H9 (cell line): ENCODE measurements around the gene SFR1. TPM values are rescaled to one million over a fixed set of nuclear protein-coding genes. Genes with fewer than 3 reads are reported as not detected.

ENCODE experiments used
- DNase-seq: peaks from one replicate; pipeline ENCODE4 v3.0.0-alpha.2; 2017
- H2AFZ ChIP-seq: one replicate; pipeline ENCODE4 v1.6.1; 2013; ENCODE audit warnings: mild to moderate bottlenecking, low read length, control low read depth, moderate library complexity
- H2AK5ac ChIP-seq: 2 replicates; pipeline ENCODE4 v1.6.1; 2013; ENCODE audit warnings: low read length, control low read depth, mixed read lengths; ENCODE audit not compliant: insufficient read length
- H2BK120ac ChIP-seq: one replicate; pipeline ENCODE4 v1.6.1; 2013; ENCODE audit warnings: low read depth, mild to moderate bottlenecking, low read length, control low read depth, inconsistent platforms; ENCODE audit not compliant: poor library complexity, severe bottlenecking
- H2BK12ac ChIP-seq: 2 replicates; pipeline ENCODE4 v1.6.1; 2013; ENCODE audit warnings: low read length, control low read depth, mixed read lengths, low read depth; ENCODE audit not compliant: insufficient read length
- H2BK15ac ChIP-seq: 2 replicates; pipeline ENCODE4 v1.6.1; 2013; ENCODE audit warnings: low read depth, low read length, control low read depth
- H2BK20ac ChIP-seq: one replicate; pipeline ENCODE4 v1.6.1; 2013; ENCODE audit warnings: low read depth, mild to moderate bottlenecking, low read length, control low read depth, inconsistent platforms; ENCODE audit not compliant: poor library complexity, severe bottlenecking
- H2BK5ac ChIP-seq: 2 replicates; pipeline ENCODE4 v1.6.1; 2013; ENCODE audit warnings: low read length, control low read depth, mixed read lengths; ENCODE audit not compliant: insufficient read length
- H3K14ac ChIP-seq: 2 replicates; pipeline ENCODE4 v1.6.1; 2013; ENCODE audit warnings: low read length, control low read depth; ENCODE audit not compliant: insufficient read depth
- H3K18ac ChIP-seq: 2 replicates; pipeline ENCODE4 v1.6.1; 2013; ENCODE audit warnings: low read depth, mild to moderate bottlenecking, mixed read lengths, low read length, control low read depth; ENCODE audit not compliant: insufficient read length
- H3K23ac ChIP-seq: 2 replicates; pipeline ENCODE4 v1.6.1; 2013; ENCODE audit warnings: low read length, control low read depth, mixed read lengths, low read depth; ENCODE audit not compliant: insufficient read length
- H3K23me2 ChIP-seq: 2 replicates; pipeline ENCODE4 v1.6.1; 2013; ENCODE audit warnings: low read depth, mild to moderate bottlenecking, mixed read lengths, low read length, control low read depth; ENCODE audit not compliant: insufficient read length, poor library complexity, severe bottlenecking
- H3K27ac ChIP-seq: 2 replicates; pipeline ENCODE4 v1.5.1; 2013; ENCODE audit warnings: low read length, control low read depth, mixed read lengths, low read depth; ENCODE audit not compliant: insufficient read length
- H3K27me3 ChIP-seq: 2 replicates; pipeline ENCODE4 v1.6.1; 2013; ENCODE audit warnings: low read length, control low read depth, inconsistent platforms; ENCODE audit not compliant: insufficient read depth
- H3K4ac ChIP-seq: 2 replicates; pipeline ENCODE4 v1.6.1; 2013; ENCODE audit warnings: low read depth, mild to moderate bottlenecking, control low read depth, inconsistent platforms, low read length, moderate library complexity
- H3K4me1 ChIP-seq: 2 replicates; pipeline ENCODE4 v1.6.1; 2013; ENCODE audit warnings: low read length, control low read depth, inconsistent platforms; ENCODE audit not compliant: insufficient read depth
- H3K4me2 ChIP-seq: 2 replicates; pipeline ENCODE4 v1.6.1; 2013; ENCODE audit warnings: low read length, control low read depth, mixed read lengths; ENCODE audit not compliant: insufficient read length, insufficient read depth
- H3K56ac ChIP-seq: 2 replicates; pipeline ENCODE4 v1.6.1; 2013; ENCODE audit warnings: low read depth, mild to moderate bottlenecking, mixed read lengths, low read length, control low read depth; ENCODE audit not compliant: insufficient read length
- H3K79me1 ChIP-seq: 2 replicates; pipeline ENCODE4 v1.6.1; 2013; ENCODE audit warnings: low read depth, mild to moderate bottlenecking, moderate library complexity, low read length, control low read depth, inconsistent platforms; ENCODE audit not compliant: insufficient read depth, poor library complexity, severe bottlenecking
- H3K79me2 ChIP-seq: 2 replicates; pipeline ENCODE4 v1.6.1; 2013; ENCODE audit warnings: low read length, control low read depth, inconsistent platforms; ENCODE audit not compliant: insufficient read depth
- H3K9ac ChIP-seq: 2 replicates; pipeline ENCODE4 v1.6.1; 2013; ENCODE audit warnings: low read length, control low read depth, mixed read lengths; ENCODE audit not compliant: insufficient read length; ENCODE audit errors: extremely low read depth
- H3K9me3 ChIP-seq: one replicate; pipeline ENCODE4 v1.6.1; 2013; ENCODE audit warnings: low read depth, low read length, inconsistent platforms; ENCODE audit not compliant: control insufficient read depth
- H3T11ph ChIP-seq: one replicate; pipeline ENCODE4 v1.6.1; 2013; ENCODE audit warnings: mild to moderate bottlenecking, low read length, control low read depth, inconsistent platforms
- H4K20me1 ChIP-seq: one replicate; pipeline ENCODE4 v1.6.1; 2013; ENCODE audit not compliant: control insufficient read depth, insufficient read length, insufficient read depth
- H4K5ac ChIP-seq: 2 replicates; pipeline ENCODE4 v1.6.1; 2013; ENCODE audit warnings: low read depth, mild to moderate bottlenecking, mixed read lengths, low read length, control low read depth; ENCODE audit not compliant: insufficient read length
- H4K8ac ChIP-seq: replicated peaks from 2 replicates; pipeline ENCODE4 v1.6.1; 2013; ENCODE audit warnings: low read length, control low read depth, mixed read lengths, low read depth; ENCODE audit not compliant: insufficient read length
- H4K91ac ChIP-seq: 2 replicates; pipeline ENCODE4 v1.6.1; 2013; ENCODE audit warnings: low read depth, mild to moderate bottlenecking, moderate library complexity, mixed read lengths, low read length, control low read depth; ENCODE audit not compliant: insufficient read length
- H3K27ac Mint-ChIP-seq, 3 experiments: 2 replicates in 2 of 3; 3 replicates in 1 of 3; pipeline ENCODE4 v1.8.0; 2020 to 2021; ENCODE audit warnings: mixed read lengths in 3 of 3, mild to moderate bottlenecking in 1 of 3, moderate library complexity in 1 of 3
- H3K27me3 Mint-ChIP-seq: 2 replicates; pipeline ENCODE4 v1.8.0; 2021; ENCODE audit warnings: low read depth, mild to moderate bottlenecking, moderate library complexity, mixed read lengths
- H3K36me3 Mint-ChIP-seq, 3 experiments: 2 replicates in 2 of 3; 3 replicates in 1 of 3; pipeline ENCODE4 v1.8.0; 2020 to 2021; ENCODE audit warnings: low read depth in 3 of 3, mixed read lengths in 3 of 3; ENCODE audit not compliant: insufficient read depth in 1 of 3
- H3K4me1 Mint-ChIP-seq, 2 experiments: 2 replicates each; pipeline ENCODE4 v1.8.0; 2020; ENCODE audit warnings: mixed read lengths in 2 of 2
- H3K4me3 Mint-ChIP-seq, 2 experiments: 2 replicates in 1 of 2; 3 replicates in 1 of 2; pipeline ENCODE4 v1.8.0; 2020 to 2021; ENCODE audit warnings: mild to moderate bottlenecking in 2 of 2, mixed read lengths in 2 of 2, moderate library complexity in 1 of 2
- H3K9me3 Mint-ChIP-seq, 2 experiments: 2 replicates in 1 of 2; 3 replicates in 1 of 2; pipeline ENCODE4 v1.8.0; 2020; ENCODE audit warnings: mild to moderate bottlenecking in 2 of 2, mixed read lengths in 2 of 2, moderate library complexity in 1 of 2
- WGBS: extraction: QIAGEN DNeasy Blood & Tissue Kit; methylation state at CpG from one replicate; pipeline ENCODE4 v1.1.7; 2013; ENCODE audit warnings: missing lambda C conversion rate, low lambda C conversion rate, mixed read lengths; ENCODE audit not compliant: insufficient read length; ENCODE audit errors: extremely low coverage; 5-methylcytosine and 5-hydroxymethylcytosine counted together
- total RNA-seq: library from RNA; stranded (reverse); gene quantifications from 2 replicates; pipeline ENCODE4 v1.2.1, GENCODE V29; 2021
- TF ChIP-seq, protein P1 (sequence below): fragments of 200-600 bp; sonication (generic); conservative IDR thresholded peaks from 3 replicates; pipeline ENCODE4 v1.8.0; 2021; ENCODE audit warnings: antibody characterized with exemption, mild to moderate bottlenecking

SFR1 gene
- total RNA-seq, 1 experiment from 2014 or later = 6.5 TPM

DNA sequence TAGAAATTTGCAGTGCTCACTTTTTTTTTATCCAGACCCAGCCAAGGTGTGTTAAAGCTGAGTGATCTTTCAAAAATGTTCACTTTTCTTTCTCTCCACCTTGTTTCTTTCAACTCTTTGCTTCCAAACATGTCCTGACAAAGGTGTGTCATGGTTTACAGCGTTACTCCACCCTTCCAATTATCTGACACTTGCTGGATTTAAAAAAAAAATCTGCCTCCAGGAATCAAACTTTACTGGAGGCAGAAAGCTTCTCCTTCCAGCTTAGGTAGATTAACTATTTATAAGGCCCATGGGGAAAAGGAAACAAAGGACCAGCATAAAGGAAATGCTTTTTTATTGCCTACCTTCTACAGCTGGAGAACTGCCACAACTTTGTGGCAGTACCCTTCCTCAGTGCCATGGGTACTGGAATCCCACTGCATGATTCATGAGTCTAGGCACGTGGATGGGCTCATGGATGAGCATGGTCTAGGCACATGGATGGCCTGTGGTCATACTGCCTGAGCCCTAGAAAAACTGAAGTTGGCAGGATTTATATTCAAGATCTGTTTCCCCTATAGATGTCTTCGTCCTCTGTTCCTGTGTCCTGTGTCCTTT, 36.1 kb upstream of the SFR1 start, which contains the start of gene COL17A1:
Gene COL17A1 (minus strand): TSS at position 80 of the 600 bp plus-strand sequence. CDS start 5,207 bp downstream, outside the sequence.
- Histone ChIP-seq H2AK5ac (no peak within 1 kb of the TSS), H3K23me2 (no peaks in the 10 kb centered on the region), H3K23ac (no peak within 1 kb of the TSS), H3K4ac (no peak within 1 kb of the TSS), H2BK5ac (no peak within 1 kb of the TSS), H2BK120ac (no peak within 1 kb of the TSS), H3K14ac (no peak within 1 kb of the TSS), H4K8ac (no peak within 1 kb of the TSS), H3T11ph (no peak within 1 kb of the TSS), H4K5ac (no peak within 1 kb of the TSS), H3K56ac (no peak within 1 kb of the TSS), H2BK15ac (no peak within 1 kb of the TSS), H2BK12ac (no peak within 1 kb of the TSS), H3K79me2 (no peaks in the 10 kb centered on the region), H3K79me1 (no peaks in the 10 kb centered on the region), H3K27me3 (no peaks in the 10 kb centered on the region), H3K18ac (no peak within 1 kb of the TSS), H3K9me3 (no peaks in the 10 kb centered on the region), H3K4me2 (no peak within 1 kb of the TSS), H2AFZ (no peak within 1 kb of the TSS), H4K20me1 (no peaks in the 10 kb centered on the region), H3K27ac (no peak within 1 kb of the TSS), H3K9ac (no peak within 1 kb of the TSS), H2BK20ac (no peak within 1 kb of the TSS), H3K4me1 (peaks cover 5% of the 10 kb centered on the region; the same call in 1 of the 2 replicates), H4K91ac (no peak within 1 kb of the TSS)
- H3K4me3 Mint-ChIP-seq = no peak within 1 kb of the TSS
- TF ChIP-seq, protein P1, sequence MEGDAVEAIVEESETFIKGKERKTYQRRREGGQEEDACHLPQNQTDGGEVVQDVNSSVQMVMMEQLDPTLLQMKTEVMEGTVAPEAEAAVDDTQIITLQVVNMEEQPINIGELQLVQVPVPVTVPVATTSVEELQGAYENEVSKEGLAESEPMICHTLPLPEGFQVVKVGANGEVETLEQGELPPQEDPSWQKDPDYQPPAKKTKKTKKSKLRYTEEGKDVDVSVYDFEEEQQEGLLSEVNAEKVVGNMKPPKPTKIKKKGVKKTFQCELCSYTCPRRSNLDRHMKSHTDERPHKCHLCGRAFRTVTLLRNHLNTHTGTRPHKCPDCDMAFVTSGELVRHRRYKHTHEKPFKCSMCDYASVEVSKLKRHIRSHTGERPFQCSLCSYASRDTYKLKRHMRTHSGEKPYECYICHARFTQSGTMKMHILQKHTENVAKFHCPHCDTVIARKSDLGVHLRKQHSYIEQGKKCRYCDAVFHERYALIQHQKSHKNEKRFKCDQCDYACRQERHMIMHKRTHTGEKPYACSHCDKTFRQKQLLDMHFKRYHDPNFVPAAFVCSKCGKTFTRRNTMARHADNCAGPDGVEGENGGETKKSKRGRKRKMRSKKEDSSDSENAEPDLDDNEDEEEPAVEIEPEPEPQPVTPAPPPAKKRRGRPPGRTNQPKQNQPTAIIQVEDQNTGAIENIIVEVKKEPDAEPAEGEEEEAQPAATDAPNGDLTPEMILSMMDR = no peak
- H3K27ac Mint-ChIP-seq = no peak within 1 kb of the TSS; a peak in 1 of 7 replicates
- peaks cover 27 to 34% of the 10 kb centered on the region in 2 experiments for H3K4me1 Mint-ChIP-seq
- no peak for DNase-seq
- H3K9me3 Mint-ChIP-seq = no peaks in the 10 kb centered on the region
- H3K27me3 Mint-ChIP-seq = no peaks in the 10 kb centered on the region; the same call in 1 of the 2 replicates
- WGBS = no CpG with 5 or more reads among the region's 3 CpGs
- H3K36me3 Mint-ChIP-seq = no peaks in the 10 kb centered on the region
